HG02981 (cell line): ENCODE measurements around the gene UPP2.

Source experiments
- ATAC-seq: cut with Tn5 transposase; IDR thresholded peaks from one replicate; pipeline ENCODE4 v1.9.1; 2021; ENCODE audit warnings: mild to moderate bottlenecking, moderate library complexity; ENCODE audit not compliant: unreplicated experiment

The UPP2 gene

DNA sequence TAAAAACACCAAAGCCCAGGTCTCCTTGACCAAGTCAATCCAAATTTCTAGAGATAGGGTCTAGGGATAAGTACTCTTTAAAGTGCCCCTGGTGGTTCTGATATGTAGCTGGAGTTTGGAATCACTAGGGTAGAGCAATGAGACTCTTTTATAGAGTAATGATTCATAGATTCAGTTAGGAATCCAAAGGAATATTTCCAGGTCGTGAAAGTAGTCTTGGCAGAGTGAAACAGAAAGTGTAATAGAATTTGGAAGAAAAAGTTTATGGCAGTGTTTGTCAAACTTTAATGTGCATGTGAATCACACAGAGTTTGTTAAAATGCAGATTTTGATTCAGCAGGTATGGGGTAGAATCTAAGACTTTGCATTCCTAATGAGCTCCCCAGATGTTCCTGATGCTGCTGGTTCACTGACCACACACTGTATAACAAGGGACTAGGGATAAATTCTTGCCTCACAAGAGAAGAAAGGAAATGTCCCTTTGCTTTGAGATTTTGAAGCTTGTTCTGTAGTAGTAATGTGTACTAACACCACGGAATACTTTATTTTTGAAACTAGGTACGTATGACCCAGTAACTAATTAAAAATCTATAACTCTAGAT is 1.8 kb downstream of the UPP2 start:
- ATAC-seq: no peak

- ATAC-seq: no peak
Observed at GRCh38 chr2:158104903-158105302, 3.2 kb downstream of the UPP2 start.

DNA sequence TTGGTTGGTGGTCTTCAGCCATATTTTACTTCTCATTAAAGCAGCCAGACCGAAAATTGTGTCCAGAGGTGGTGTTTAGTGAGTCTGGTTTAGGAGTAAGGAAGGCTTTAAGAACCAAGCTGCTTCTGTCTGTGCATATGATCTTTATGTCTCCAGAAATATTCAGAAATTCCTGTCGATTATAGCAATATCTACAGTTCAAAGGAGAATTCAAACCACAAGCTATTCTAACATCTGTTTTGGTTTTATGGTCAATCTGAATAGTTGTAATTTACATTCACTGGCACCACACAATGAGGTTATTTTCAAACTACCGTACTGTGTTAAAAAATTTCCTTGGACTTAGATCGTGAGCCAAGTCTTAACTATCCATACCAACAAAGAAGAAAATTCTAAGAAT is 11.3 kb downstream of the UPP2 start:
- ATAC-seq: no peak

DNA sequence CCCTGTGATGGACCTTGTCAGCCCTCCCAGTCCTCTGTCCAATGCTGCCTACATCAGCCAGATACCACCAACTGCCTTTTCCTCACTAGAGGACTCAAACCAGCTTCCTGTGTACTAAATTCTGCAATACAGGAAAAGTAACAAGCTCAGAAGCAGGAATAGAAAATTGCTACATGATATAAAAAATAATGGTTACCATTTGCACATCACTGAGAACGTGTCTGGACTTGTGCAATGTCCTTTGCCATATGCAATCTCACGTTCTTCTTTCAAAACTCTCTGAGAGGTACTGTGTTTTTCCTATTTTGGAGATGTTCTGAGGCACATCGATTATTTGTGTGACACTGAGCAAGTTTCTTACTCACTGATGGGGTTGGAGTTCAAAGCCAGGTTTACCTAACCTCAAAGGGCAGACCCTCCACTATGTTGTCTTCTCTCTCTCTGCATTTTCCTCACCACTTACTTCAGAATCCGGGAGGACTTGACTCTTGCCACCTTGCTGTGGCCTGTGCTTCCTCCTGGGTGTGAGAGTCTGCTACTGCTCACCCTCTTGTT is 12.1 kb downstream of the UPP2 start:
- no peak for ATAC-seq

DNA sequence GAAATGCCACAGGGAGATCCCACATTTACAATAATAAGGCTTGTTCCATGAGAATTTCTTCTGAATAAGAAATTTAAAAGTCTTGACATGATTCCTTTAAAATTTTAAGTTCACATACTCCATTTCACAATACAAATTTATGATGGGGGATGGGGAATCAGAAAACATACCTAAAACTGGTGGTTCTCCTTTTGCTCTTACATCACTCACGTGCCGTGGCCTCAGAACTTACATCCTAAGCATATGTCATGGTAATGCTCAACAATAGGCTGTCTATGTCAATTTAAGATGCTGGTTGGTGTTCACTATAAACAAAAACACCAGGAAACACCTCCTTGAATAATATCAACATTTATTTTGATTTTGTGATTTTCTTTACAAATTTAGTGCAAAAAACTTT is 12.8 kb downstream of the UPP2 start:
- no peak for ATAC-seq

DNA sequence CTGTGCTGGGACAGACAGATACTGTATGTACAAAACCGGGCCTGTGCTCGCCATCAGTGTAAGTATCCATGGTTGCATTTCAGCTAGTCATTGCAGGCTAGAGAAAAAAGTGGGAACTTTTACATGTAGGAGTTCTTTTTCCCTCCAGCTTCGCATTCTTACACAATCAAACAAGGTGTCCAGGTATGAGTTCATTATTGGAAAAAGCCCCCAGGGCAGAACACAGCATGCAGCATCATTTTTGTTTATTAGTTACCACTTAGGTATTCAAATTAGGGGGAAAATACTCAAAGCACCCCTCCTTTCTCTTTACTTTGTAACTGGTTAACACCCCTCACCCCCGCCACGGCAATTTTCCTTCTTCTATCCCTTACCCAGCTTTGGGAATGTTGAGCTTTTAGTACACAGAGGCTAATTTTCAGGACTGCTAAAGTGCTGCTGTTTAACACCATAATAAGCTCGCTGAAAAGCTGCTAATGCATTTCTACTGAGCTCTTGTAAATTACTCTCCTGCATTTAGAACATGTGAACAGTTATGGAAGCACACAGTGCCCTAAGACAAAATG is 13.6 kb downstream of the UPP2 start:
- ATAC-seq: no peak

GRCh38 chr2:158116936-158117335 is 15.3 kb downstream of the UPP2 start:
- no peak for ATAC-seq

DNA sequence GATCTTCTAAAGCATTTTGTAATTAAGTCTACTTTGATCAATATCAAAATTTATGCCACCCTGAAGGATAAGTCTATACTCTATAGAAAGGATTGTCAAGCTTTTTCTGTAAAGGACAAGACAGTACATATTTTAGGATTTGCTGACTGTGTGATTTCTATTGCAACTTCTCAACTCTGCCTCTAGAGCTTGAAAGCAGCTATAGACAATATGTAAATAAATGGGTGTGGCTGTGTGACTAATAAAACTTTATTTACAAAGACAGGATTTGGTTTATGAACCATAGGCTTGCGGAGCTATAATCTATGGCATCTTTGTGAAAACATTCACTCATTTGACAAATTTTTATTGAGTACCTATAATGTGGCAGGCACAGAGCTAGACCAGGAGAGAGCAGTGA is 18.4 kb downstream of the UPP2 start:
- ATAC-seq: no peak

GRCh38 chr2:158120664-158121641 is 19.3 kb downstream of the UPP2 start:
- ATAC-seq: no peak

DNA sequence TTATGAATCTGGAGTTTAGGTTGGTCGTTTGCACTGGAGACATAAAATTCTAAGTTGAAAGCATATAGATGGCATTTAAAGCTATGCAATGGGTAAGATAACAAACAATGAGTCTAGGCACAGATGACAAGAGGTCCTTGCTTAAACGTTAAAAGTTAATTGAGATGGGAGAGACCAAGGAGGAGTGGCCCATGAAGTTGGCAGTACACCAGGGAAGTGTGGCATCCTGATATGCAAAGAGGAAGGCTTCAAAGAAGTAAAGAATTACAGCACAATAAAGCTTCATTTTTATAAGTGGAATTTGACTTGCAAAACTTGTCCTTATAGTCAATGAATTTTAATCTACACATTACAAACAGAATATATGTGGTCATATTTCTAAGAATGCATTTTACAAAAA is 23.2 kb downstream of the UPP2 start:
- ATAC-seq: no peak

DNA sequence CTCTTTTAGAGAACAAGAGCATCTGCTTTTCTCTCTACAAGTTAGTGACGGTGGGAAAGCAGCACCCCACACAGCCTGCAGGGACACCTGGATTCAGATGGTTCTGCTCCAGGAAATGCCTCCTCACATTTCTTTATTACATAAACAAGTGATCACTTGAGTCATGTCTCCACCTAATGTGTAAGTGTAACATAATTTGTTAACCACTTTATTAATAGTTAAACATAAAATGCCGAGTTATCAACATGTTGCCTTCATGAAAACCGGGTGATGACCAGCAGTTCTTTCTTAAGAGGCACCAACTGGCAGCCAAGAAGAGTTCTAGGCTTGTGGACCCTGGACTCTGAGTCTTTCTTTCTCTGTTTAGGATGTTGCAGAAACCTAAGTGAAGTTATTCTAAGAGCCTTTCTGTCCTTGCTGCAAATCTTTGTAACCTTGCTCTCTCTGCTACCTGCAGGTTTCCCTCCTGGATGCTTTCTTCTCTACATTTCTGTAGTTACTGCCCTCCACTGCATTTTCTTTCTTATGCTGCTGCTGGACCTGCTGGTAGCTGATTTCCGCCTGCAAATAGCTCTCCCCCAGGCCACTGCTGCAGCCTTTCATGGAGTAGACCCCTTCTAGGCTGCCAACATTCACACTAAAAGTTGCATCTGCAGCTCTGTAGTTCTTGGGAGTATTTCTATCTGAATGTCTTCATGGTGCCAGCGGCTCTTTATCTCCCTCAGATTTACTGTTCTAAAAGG is 24.3 kb downstream of the UPP2 start:
- ATAC-seq: no peak

- ATAC-seq: no peak
Observed at GRCh38 chr2:158127380-158127804, 25.7 kb downstream of the UPP2 start.

GRCh38 chr2:158128168-158128973 is 26.7 kb downstream of the UPP2 start:
- no peak for ATAC-seq

- no peak for ATAC-seq
Observed at GRCh38 chr2:158129037-158129436, 27.4 kb downstream of the UPP2 start.

GRCh38 chr2:158130832-158131473 is 29.3 kb downstream of the UPP2 start:
- no peak for ATAC-seq

GRCh38 chr2:158131483-158131912 is 29.8 kb downstream of the UPP2 start:
- no peak for ATAC-seq

DNA sequence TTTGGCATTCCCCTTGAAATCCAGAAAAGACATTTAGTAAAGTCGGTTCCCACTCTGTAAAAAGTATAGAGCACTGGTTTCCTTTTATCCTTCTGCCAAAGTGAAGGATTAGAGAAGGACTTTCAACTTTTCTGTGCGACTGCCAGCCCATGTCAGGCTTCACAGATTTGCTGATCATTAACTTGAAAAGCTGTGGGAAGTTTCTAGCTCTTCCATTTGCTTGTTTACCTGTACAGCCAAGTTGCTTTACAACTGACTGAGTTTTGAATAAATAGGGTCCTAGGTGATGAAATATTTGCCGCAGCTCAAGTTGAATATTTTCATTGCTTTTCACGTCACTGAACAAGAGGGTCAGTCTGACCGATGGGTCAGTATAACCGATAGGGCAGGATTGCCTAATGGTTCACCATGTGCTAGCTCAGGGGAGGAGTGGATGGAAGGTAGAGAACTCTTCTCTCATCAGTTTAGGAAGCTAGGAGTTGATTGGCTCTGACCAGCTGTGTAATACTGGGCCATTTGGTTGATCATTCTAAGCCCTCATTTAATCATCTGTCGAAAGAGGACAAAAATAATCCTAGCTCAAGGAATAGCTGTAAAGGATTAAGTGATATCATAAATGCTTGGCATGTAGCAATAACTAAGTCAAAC is 30.4 kb downstream of the UPP2 start:
- no peak for ATAC-seq

DNA sequence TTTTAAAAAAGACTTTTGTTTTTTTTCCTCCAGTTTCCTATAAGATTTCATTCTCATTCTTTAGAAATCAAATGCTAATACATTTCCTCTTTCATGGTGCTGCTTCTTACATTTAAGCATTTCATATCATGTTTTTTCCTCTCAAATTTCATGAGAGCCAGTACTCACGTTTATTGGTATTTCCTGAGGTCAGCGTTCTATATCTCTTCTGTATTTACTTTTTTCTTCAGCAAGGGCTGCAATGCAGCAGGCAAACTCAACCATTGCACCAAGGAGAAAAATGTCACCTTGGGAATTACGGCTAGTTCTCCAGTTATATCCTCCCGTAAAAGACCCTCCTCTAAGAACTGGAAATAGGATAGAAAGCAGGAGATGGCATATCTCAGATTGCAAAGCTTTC is 32.4 kb downstream of the UPP2 start:
- no peak for ATAC-seq

DNA sequence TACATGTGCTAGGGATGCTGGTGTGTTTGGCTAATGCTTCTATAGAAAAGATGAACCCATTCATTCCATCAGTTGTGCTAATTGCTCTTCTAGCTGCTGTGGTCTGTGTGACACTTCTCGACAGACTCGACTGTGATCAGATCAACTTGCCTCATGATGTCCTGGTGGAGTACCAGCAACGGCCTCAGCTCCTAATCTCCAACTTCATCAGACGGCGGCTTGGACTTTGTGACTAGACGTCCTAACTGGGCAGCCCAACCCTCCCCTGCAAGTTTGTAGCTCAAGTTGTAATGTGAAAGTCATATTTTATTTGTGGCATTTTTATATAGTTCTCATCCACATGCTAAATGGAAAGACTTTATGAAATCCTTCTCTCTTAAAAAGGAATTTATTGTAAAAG is 33.0 kb downstream of the UPP2 start:
- no peak for ATAC-seq
